HCT116 (cell line): ENCODE measurements around the gene UACA.

ENCODE experiments used
- CTCF ChIP-seq, 3 experiments: fragments of 200-600 bp in 1 of 3; sonication (generic) in 1 of 3; IDR thresholded peaks in 2 of 3; conservative IDR thresholded peaks in 1 of 3; 2 replicates each; pipeline ENCODE4 v1.5.1; 2012 to 2017; ENCODE audit warnings: low read depth in 2 of 3, low read length in 2 of 3, antibody characterized with exemption in 1 of 3, borderline replicate concordance in 1 of 3, control low read depth in 1 of 3, mild to moderate bottlenecking in 1 of 3, mixed read lengths in 1 of 3, mixed run types in 1 of 3, moderate library complexity in 1 of 3; ENCODE audit not compliant: insufficient read depth in 1 of 3
- POLR2A ChIP-seq: IDR thresholded peaks from 2 replicates; pipeline ENCODE4 v1.7.0; 2011; ENCODE audit warnings: borderline replicate concordance; ENCODE audit not compliant: insufficient read depth, insufficient read length; ENCODE audit errors: extremely low read depth
- POLR2AphosphoS5 ChIP-seq: IDR thresholded peaks from 2 replicates; pipeline ENCODE4 v1.6.1; 2011; ENCODE audit warnings: mild to moderate bottlenecking, low read depth, low read length, moderate library complexity
- ZNF274 ChIP-seq: fragments of 200-500 bp; sonication (Bioruptor generic); IDR thresholded peaks from 2 replicates; pipeline ENCODE4 v1.6.1; 2014; ENCODE audit warnings: mild to moderate bottlenecking, low read depth, low read length, inconsistent platforms

GRCh38 chr15:70763120-70763949 lies at the start of gene UACA:
- TF ChIP-seq POLR2AphosphoS5 (peak; percentile 95), CTCF (IDR thresholded peaks at IDR 0.05 in 2 of 3, conservative IDR thresholded peaks at IDR 0.05 in 1 of 3; ENCODE audit: borderline replicate concordance in 1 of 3, insufficient read depth in 1 of 3, low read depth in 2 of 3, low read length in 2 of 3) (no peak), ZNF274 (no peak), POLR2A (peak; percentile 68)
